Immature natural killer cell (primary cell): ENCODE measurements around the gene DOCK2. TPM values are rescaled to one million over a fixed set of nuclear protein-coding genes. Genes with fewer than 3 reads are reported as not detected.

Experiments
- DNase-seq, 3 donors: peaks; one replicate each; pipeline ENCODE4 v3.0.0; 2022; ENCODE audit warnings: mixed read lengths in 1 of 3
- H3K27ac Mint-ChIP-seq, 6 donors: one replicate each; pipeline ENCODE4 v1.8.0; 2020; ENCODE audit warnings: mixed read lengths in 6 of 6, mild to moderate bottlenecking in 5 of 6, inconsistent platforms in 4 of 6, moderate library complexity in 3 of 6
- H3K27me3 Mint-ChIP-seq, 3 donors: one replicate each; pipeline ENCODE4 v1.8.0; 2020 to 2021; ENCODE audit warnings: low read depth in 3 of 3, mild to moderate bottlenecking in 3 of 3, mixed read lengths in 3 of 3, moderate library complexity in 3 of 3, inconsistent platforms in 1 of 3
- H3K36me3 Mint-ChIP-seq, 3 donors: one replicate each; pipeline ENCODE4 v1.8.0; 2020; ENCODE audit warnings: mixed read lengths in 3 of 3, inconsistent platforms in 2 of 3, mild to moderate bottlenecking in 2 of 3
- H3K4me1 Mint-ChIP-seq, 2 donors: one replicate each; pipeline ENCODE4 v1.8.0; 2020; ENCODE audit warnings: inconsistent platforms in 2 of 2, mild to moderate bottlenecking in 2 of 2, mixed read lengths in 2 of 2, moderate library complexity in 1 of 2
- H3K4me3 Mint-ChIP-seq, 5 donors: one replicate each; pipeline ENCODE4 v1.8.0; 2020; ENCODE audit warnings: mild to moderate bottlenecking in 5 of 5, mixed read lengths in 5 of 5, inconsistent platforms in 3 of 5, moderate library complexity in 3 of 5
- H3K9me3 Mint-ChIP-seq, 6 donors: one replicate each; pipeline ENCODE4 v1.8.0; 2020; ENCODE audit warnings: mild to moderate bottlenecking in 6 of 6, mixed read lengths in 6 of 6, inconsistent platforms in 4 of 6, moderate library complexity in 3 of 6
- polyA plus RNA-seq, 3 donors: library from polyadenylated mRNA; unstranded; fragments of 300-500 nt; fragmentation: Illumina TruSeq; gene quantifications; one replicate each; pipeline ENCODE4 v1.2.3, GENCODE V29; 2021

Gene DOCK2
- polyA plus RNA-seq, 3 donors from 2014 or later, result 42.4 to 121 (median 48.9) TPM

DNA sequence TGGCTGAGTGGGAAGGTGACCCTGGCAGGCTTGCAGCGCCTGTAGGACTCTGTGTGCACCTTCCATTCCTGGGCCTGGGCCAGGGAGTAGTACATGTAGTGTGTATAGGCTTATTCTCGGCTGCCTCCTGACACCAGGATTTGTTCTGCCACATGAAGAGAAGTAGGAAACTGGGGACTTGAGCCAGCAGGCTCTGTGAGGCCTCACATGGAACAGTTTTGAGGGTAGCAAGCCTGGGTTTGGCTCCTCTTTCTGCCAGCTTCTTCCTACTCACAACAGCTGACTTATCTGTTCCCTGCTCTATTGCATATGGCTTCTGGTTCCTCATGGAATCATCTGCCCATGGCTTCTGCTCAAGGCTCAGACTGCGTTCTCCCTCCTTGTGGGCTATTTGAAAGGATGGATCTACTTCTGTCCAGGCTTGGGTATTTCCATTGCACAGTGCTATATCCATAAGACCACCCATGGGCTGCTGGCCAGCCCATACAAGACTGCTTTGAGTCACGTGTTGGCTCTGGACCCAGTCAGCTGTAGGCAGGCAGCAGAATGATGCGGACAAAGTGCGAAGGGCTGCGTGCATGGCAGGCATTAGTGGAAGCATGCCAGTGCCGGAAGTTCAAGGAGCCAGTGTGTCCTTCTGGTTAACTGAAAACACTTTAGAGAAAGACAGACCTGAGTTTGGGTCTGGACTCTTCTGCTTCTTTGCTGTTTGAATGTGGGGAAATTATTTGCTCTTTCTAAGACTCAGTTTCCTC is 354.2 kb downstream of the DOCK2 start:
- no peak overlapping the region for H3K4me3 Mint-ChIP-seq
- peaks cover 0 to 2% of the 10 kb centered on the region in 2 donors for H3K4me1 Mint-ChIP-seq
- H3K36me3 Mint-ChIP-seq, result peaks cover 15 to 46% (median 41%) of the 10 kb centered on the region in 3 donors
- no peak for DNase-seq
- peak overlapping the region in 2 of 6 donors; percentile 20 to 24 for H3K27ac Mint-ChIP-seq
- no peaks in the 10 kb centered on the region for H3K9me3 Mint-ChIP-seq
- peaks cover 0 to 5% (median 2%) of the 10 kb centered on the region in 3 donors for H3K27me3 Mint-ChIP-seq

DNA sequence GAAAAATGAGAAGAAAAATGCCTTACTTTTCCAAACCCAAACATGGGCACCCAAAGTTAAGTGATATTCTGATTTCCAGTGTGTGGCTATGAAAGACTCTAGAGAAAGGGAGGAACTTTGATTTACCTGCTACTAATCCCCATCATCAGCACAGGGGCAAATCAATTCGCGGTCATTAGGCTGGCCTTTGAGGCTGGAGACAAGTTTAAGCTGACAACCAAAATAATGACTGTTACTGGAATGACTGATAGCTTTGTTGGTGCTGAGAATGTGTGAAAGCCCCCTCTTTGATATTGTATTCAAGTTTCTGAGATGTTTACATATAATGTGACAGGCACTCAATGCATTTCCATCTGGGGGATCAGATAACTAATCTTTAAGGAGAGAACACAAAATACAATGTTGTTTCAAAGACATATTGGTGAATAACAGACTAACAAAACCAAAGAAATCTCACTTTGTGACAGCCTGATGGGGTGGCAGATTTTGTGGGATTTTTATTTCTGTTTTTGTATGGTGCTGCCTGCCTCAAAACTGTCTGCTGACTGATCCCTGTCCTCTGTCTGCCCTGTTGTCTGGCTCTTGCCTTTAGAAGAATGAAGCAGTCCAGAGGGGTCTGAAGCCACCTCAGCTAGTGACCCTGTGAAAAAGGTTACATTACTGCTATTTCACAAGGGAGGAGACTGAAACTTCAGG is 355.9 kb downstream of the DOCK2 start:
- peaks cover 0 to 2% (median 2%) of the 10 kb centered on the region in 3 donors for H3K27me3 Mint-ChIP-seq
- peak overlapping the region in 1 of 6 donors; percentile 31 for H3K27ac Mint-ChIP-seq
- H3K9me3 Mint-ChIP-seq, result no peaks in the 10 kb centered on the region
- H3K4me1 Mint-ChIP-seq, result peaks cover 0 to 2% of the 10 kb centered on the region in 2 donors
- H3K4me3 Mint-ChIP-seq, result no peak overlapping the region
- H3K36me3 Mint-ChIP-seq, result peaks cover 6 to 40% (median 36%) of the 10 kb centered on the region in 3 donors
- DNase-seq, result no peak

DNA sequence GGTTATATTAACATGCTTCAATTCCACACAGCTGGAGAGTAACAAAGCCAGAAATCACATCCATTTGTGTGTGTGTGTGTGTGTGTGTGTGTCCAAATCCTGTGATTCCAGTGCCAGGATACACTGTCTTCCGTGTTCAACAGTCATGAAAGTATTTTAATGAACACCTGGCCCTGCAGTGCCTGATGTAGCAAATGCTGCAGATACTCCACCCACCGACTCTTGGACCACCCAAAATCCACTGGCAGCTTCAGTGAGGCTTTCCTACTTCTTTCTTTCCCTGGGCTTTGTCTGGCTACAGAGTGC is 356.4 kb downstream of the DOCK2 start:
- no peaks in the 10 kb centered on the region for H3K9me3 Mint-ChIP-seq
- H3K4me3 Mint-ChIP-seq, result no peak overlapping the region
- no peak overlapping the region for H3K27ac Mint-ChIP-seq
- H3K4me1 Mint-ChIP-seq, result peaks cover 0 to 2% of the 10 kb centered on the region in 2 donors
- peaks cover 0 to 2% (median 2%) of the 10 kb centered on the region in 3 donors for H3K27me3 Mint-ChIP-seq
- DNase-seq, result no peak
- peaks cover 6 to 44% (median 40%) of the 10 kb centered on the region in 3 donors for H3K36me3 Mint-ChIP-seq

GRCh38 chr5:169997798-169998197 is 360.7 kb downstream of the DOCK2 start:
- Mint-ChIP-seq H3K27me3 (peaks cover 0 to 5% (median 0%) of the 10 kb centered on the region in 3 donors), H3K4me1 (no peaks in the 10 kb centered on the region), H3K27ac (peak overlapping the region in 1 of 6 donors; percentile 1), H3K4me3 (no peak overlapping the region), H3K9me3 (no peaks in the 10 kb centered on the region), H3K36me3 (peaks cover 11 to 64% (median 59%) of the 10 kb centered on the region in 3 donors)
- DNase-seq, result no peak

DNA sequence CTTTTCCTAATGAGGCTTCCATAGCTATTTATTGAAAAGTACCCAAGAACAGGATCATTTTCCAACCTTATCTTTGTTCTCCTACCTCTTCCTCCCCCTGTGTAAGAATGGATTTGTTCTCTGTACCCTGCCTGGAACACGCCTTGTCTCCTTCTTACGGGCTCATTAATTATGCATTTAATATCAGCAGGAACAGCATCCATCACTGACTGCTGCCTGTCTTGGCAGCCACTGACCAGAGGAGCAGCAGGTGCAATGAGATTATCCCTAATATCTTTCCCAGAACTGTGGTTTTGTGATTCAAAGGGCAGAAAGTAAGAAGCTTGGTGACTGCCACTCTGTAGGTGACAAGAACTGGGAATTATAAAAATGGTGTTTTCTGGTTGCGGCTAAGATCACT is 362.5 kb downstream of the DOCK2 start:
- DNase-seq, result no peak
- Mint-ChIP-seq H3K27ac (no peak overlapping the region), H3K9me3 (no peaks in the 10 kb centered on the region), H3K4me3 (no peak overlapping the region), H3K27me3 (peaks cover 0 to 5% (median 0%) of the 10 kb centered on the region in 3 donors), H3K36me3 (peaks cover 26 to 66% (median 58%) of the 10 kb centered on the region in 3 donors), H3K4me1 (no peaks in the 10 kb centered on the region)

DNA sequence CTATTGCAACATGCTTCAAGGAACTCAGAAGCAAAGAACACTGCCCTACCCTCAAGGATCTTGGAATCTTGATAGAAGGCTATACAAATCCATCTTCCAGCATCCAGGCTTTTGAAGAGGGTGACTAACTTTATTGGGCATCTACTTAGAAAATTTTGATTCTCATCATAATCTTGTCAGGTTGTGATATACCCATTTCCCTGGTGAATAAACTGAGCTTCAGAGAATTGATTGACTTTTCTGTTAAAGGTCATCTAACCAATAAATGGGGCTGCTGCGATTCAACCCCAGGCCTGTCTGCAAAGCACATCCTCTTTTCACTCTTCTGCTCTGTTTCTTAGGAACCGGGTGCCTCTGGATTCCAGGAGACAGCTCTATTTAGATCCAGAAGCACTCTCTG is 363.1 kb downstream of the DOCK2 start:
- peaks cover 0 to 5% (median 0%) of the 10 kb centered on the region in 3 donors for H3K27me3 Mint-ChIP-seq
- H3K36me3 Mint-ChIP-seq, result peaks cover 26 to 65% (median 56%) of the 10 kb centered on the region in 3 donors
- H3K9me3 Mint-ChIP-seq, result no peaks in the 10 kb centered on the region
- no peak overlapping the region for H3K27ac Mint-ChIP-seq
- no peaks in the 10 kb centered on the region for H3K4me1 Mint-ChIP-seq
- no peak for DNase-seq
- H3K4me3 Mint-ChIP-seq, result no peak overlapping the region

- Mint-ChIP-seq H3K36me3 (peaks cover 25 to 49% (median 39%) of the 10 kb centered on the region in 3 donors), H3K27ac (no peak overlapping the region), H3K27me3 (no peaks in the 10 kb centered on the region), H3K4me1 (no peaks in the 10 kb centered on the region), H3K4me3 (no peak overlapping the region), H3K9me3 (no peaks in the 10 kb centered on the region)
- DNase-seq, result no peak
Measured at GRCh38 chr5:170006021-170006420, 368.9 kb downstream of the DOCK2 start.

GRCh38 chr5:170008376-170008775 is 371.3 kb downstream of the DOCK2 start:
- Mint-ChIP-seq H3K4me3 (no peak overlapping the region), H3K4me1 (no peaks in the 10 kb centered on the region), H3K27me3 (peaks cover 0 to 2% (median 0%) of the 10 kb centered on the region in 3 donors), H3K27ac (no peak overlapping the region), H3K36me3 (peaks cover 26 to 44% (median 37%) of the 10 kb centered on the region in 3 donors), H3K9me3 (no peaks in the 10 kb centered on the region)
- no peak for DNase-seq

GRCh38 chr5:170010595-170010994 is 373.5 kb downstream of the DOCK2 start:
- Mint-ChIP-seq H3K27me3 (peaks cover 0 to 2% (median 2%) of the 10 kb centered on the region in 3 donors), H3K9me3 (no peaks in the 10 kb centered on the region), H3K27ac (no peak overlapping the region), H3K4me3 (no peak overlapping the region), H3K4me1 (no peaks in the 10 kb centered on the region), H3K36me3 (peaks cover 17 to 37% (median 31%) of the 10 kb centered on the region in 3 donors)
- no peak for DNase-seq

- no peaks in the 10 kb centered on the region for H3K9me3 Mint-ChIP-seq
- H3K36me3 Mint-ChIP-seq, result peaks cover 17 to 37% (median 31%) of the 10 kb centered on the region in 3 donors
- no peaks in the 10 kb centered on the region for H3K4me1 Mint-ChIP-seq
- H3K27me3 Mint-ChIP-seq, result peaks cover 0 to 2% (median 2%) of the 10 kb centered on the region in 3 donors
- no peak for DNase-seq
- H3K4me3 Mint-ChIP-seq, result no peak overlapping the region
- H3K27ac Mint-ChIP-seq, result no peak overlapping the region
Measured at GRCh38 chr5:170011751-170012150, 374.7 kb downstream of the DOCK2 start.

- no peak for DNase-seq
- peaks cover 17 to 38% (median 31%) of the 10 kb centered on the region in 3 donors for H3K36me3 Mint-ChIP-seq
- H3K27ac Mint-ChIP-seq, result peak overlapping the region in 3 of 6 donors; percentile 14 to 54 (median 40)
Measured at GRCh38 chr5:170012622-170013021, 375.5 kb downstream of the DOCK2 start.

DNA sequence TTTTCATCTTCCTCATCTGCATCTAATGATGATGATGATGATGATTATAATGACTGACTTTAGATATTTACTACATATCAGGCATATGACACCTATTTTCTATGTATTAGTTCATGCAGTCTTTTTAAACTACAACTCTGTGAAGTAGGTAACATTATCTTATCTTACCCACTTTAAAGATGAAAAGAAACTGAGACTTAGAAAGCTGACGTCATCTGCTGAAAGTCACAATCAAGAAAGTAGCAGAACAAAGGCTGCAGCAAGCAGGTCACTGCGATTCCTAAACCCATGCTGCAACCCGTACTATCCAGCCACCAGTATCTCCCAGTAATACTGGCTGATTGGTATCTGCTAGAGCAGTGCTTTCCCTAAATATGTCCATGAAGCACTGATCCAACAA is 383.3 kb downstream of the DOCK2 start:
- Mint-ChIP-seq H3K36me3 (peaks cover 25 to 47% (median 35%) of the 10 kb centered on the region in 3 donors), H3K27ac (no peak overlapping the region), H3K27me3 (peaks cover 0 to 2% (median 2%) of the 10 kb centered on the region in 3 donors), H3K9me3 (no peaks in the 10 kb centered on the region), H3K4me3 (no peak overlapping the region), H3K4me1 (no peaks in the 10 kb centered on the region)
- DNase-seq, result no peak

More at GRCh38 chr5:170012622-170013021, 375.5 kb downstream of the DOCK2 start:
- Mint-ChIP-seq H3K4me3 (no peak overlapping the region), H3K9me3 (no peaks in the 10 kb centered on the region), H3K4me1 (no peaks in the 10 kb centered on the region), H3K27me3 (peaks cover 0 to 2% (median 2%) of the 10 kb centered on the region in 3 donors)

GRCh38 chr5:170021506-170021905 is 384.4 kb downstream of the DOCK2 start:
- H3K4me1 Mint-ChIP-seq, result no peaks in the 10 kb centered on the region

DNA sequence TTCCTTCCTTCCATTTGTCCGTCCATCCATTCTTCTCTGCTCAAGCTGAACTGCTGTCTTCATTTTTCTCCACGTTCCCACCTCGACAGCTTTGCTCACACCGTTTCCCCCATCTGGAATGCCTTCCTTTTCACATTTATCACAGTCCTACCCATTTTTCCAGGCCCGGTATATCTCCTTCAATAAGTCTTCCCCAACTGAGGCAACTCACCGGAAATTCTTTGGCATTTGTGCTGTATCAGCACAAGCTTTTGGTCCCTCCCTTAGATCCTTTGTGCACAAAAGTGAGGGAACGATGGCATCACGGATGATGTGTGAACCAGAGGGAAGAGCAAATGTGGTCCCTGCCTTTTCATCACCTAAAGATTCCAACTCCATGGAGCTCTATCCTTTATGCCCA is 388.8 kb downstream of the DOCK2 start:
- peaks cover 35 to 63% (median 43%) of the 10 kb centered on the region in 3 donors for H3K36me3 Mint-ChIP-seq
- peaks cover 0 to 11% (median 2%) of the 10 kb centered on the region in 3 donors for H3K27me3 Mint-ChIP-seq
- H3K4me3 Mint-ChIP-seq, result no peak overlapping the region
- H3K27ac Mint-ChIP-seq, result no peak overlapping the region
- no peaks in the 10 kb centered on the region for H3K9me3 Mint-ChIP-seq
- DNase-seq, result no peak
- H3K4me1 Mint-ChIP-seq, result no peaks in the 10 kb centered on the region

More at GRCh38 chr5:170021506-170021905, 384.4 kb downstream of the DOCK2 start:
- no peak overlapping the region for H3K4me3 Mint-ChIP-seq
- no peak for DNase-seq
- peaks cover 34 to 51% (median 35%) of the 10 kb centered on the region in 3 donors for H3K36me3 Mint-ChIP-seq
- peak overlapping the region in 1 of 6 donors; percentile 46 for H3K27ac Mint-ChIP-seq
- H3K27me3 Mint-ChIP-seq, result peaks cover 0 to 2% (median 2%) of the 10 kb centered on the region in 3 donors
- no peaks in the 10 kb centered on the region for H3K9me3 Mint-ChIP-seq
